Transverse colon (tissue), 3 donors: ENCODE measurements around the gene SESTD1.
A peak's percentile ranks its signal among the peaks of the same experiment; 100 is the strongest.

Experiments used
- POLR2A ChIP-seq: fragments of 450-650 bp; IDR thresholded peaks from one replicate; pipeline ENCODE4 v1.6.1; 2016; ENCODE audit warnings: antibody characterized with exemption, mild to moderate bottlenecking, moderate library complexity
- TF ChIP-seq, protein P1 (sequence below), 5 experiments: fragments of 200-600 bp in 3 of 5; fragments of 450-650 bp in 2 of 5; sonication (generic) in 3 of 5; IDR thresholded peaks; 1 replicate in 2 of 5; 2 replicates in 3 of 5; pipeline ENCODE4 v1.5.1; 2016 to 2017; ENCODE audit warnings: antibody characterized with exemption in 5 of 5, inconsistent platforms in 3 of 5, mild to moderate bottlenecking in 2 of 5, moderate library complexity in 1 of 5

DNA sequence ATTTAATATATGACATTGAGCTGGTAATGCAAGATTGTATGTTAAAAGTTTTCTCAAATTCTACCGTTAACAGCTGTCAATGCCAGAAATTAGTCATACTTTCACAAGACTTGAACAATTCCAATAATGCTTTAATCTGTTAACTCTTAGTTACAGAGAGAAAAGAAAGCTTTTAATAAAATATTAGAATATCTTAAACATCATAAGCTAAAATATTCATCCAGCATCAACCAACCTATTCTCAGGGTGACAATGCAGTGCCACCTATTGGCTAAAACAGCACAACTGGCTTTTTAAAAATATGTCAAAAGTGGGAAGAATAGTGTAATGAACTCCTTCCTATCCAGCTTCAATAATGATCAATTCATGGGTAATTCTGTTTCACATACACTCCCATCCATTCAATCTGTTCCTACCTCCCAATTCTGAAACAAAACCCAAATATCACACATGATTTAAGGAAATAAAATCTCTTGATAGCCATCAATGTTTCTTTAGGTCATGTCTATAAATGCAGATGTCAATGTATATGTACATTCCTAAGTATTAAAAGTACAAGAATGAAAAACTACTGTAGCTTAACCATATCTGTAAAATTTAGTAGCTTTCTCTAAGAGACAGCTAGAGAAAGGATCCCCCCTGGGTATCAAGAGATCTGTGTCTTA, 134.9 kb downstream of the SESTD1 start:
- TF ChIP-seq, protein P1, sequence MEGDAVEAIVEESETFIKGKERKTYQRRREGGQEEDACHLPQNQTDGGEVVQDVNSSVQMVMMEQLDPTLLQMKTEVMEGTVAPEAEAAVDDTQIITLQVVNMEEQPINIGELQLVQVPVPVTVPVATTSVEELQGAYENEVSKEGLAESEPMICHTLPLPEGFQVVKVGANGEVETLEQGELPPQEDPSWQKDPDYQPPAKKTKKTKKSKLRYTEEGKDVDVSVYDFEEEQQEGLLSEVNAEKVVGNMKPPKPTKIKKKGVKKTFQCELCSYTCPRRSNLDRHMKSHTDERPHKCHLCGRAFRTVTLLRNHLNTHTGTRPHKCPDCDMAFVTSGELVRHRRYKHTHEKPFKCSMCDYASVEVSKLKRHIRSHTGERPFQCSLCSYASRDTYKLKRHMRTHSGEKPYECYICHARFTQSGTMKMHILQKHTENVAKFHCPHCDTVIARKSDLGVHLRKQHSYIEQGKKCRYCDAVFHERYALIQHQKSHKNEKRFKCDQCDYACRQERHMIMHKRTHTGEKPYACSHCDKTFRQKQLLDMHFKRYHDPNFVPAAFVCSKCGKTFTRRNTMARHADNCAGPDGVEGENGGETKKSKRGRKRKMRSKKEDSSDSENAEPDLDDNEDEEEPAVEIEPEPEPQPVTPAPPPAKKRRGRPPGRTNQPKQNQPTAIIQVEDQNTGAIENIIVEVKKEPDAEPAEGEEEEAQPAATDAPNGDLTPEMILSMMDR (IDR thresholded peaks at IDR 0.05) = peak in 4 of 5 experiments; percentile 27 to 50 (median 42)
- no peak for TF ChIP-seq POLR2A
